ENCODE results near the gene RECQL. TPM values are rescaled to one million over a fixed set of nuclear protein-coding genes. Genes with fewer than 3 reads are reported as not detected.
"Not testable (repeated sequence)": the region's sequence is repeated elsewhere in the genome, so short reads cannot be mapped to it uniquely, and the experiment has no call there.

Gene RECQL
- polyA plus RNA-seq, 1 donor (not counting 4 experiments of a cell fraction or from before 2014, with no cell fraction given) = 41.9 TPM

- Histone ChIP-seq H3K4me3 (ENCODE audit: control insufficient read depth in 2 of 3, extremely low read depth in 1 of 3, insufficient read depth in 2 of 3, low read depth in 1 of 3, low read length in 3 of 3) (no peak overlapping the region), H3K36me3 (ENCODE audit: control insufficient read depth in 2 of 2, extremely low read depth in 1 of 2, insufficient read depth in 2 of 2, low read length in 2 of 2) (peaks cover 0 to 19% of the 10 kb centered on the region in 2 experiments), H3K9me1 (ENCODE audit: control insufficient read depth, extremely low read depth, insufficient read depth, low read length) (no peaks in the 10 kb centered on the region), H2AFZ (ENCODE audit: control insufficient read depth, low read length) (peak overlapping the region; percentile 52), H3K9me3 (ENCODE audit: control insufficient read depth, low read depth, low read length) (no peaks in the 10 kb centered on the region), H3K27ac (ENCODE audit: control insufficient read depth, insufficient read depth, low read length) (peak overlapping the region; percentile 29), H3K4me1 (ENCODE audit: control insufficient read depth, extremely low read depth, insufficient read depth, low read length) (peaks cover 6% of the 10 kb centered on the region), H3K9ac (ENCODE audit: control insufficient read depth, extremely low read depth, insufficient read depth, low read length) (no peak overlapping the region), H3K4me2 (ENCODE audit: control insufficient read depth, extremely low read depth, insufficient read depth, low read depth, low read length) (peak overlapping the region; percentile 48), H3K27me3 (ENCODE audit: control insufficient read depth, extremely low read depth, insufficient read depth, low read length) (no peaks in the 10 kb centered on the region), H4K20me1 (ENCODE audit: control insufficient read depth, extremely low read depth, insufficient read depth, low read length) (no peaks in the 10 kb centered on the region), H3K79me2 (ENCODE audit: control insufficient read depth, insufficient read depth, low read length) (no peaks in the 10 kb centered on the region)
- DNase-seq (ENCODE audit: low read depth, low spot score) (no peak), FAIRE-seq (no peak)
- dilution Hi-C loops (cut with MboI; ENCODE audit: extremely low pct_ligation_motif_present, low sequenced_read_pairs) = no loop called here
- TF ChIP-seq CTCF (optimal IDR thresholded peaks at IDR 0.05 in 1 of 3, IDR thresholded peaks at IDR 0.05 in 1 of 3, conservative IDR thresholded peaks at IDR 0.05 in 1 of 3; ENCODE audit: extremely low read depth in 1 of 3, insufficient read depth in 2 of 3, low read length in 3 of 3) (no peak), EZH2 (IDR thresholded peaks at IDR 0.05; ENCODE audit: low read length) (no peak)
Measured at GRCh38 chr12:21472197-21472823, 29.1 kb downstream of the RECQL start.

- H3K9ac ChIP-seq (ENCODE audit: control insufficient read depth, extremely low read depth, insufficient read depth, low read length) = no peak overlapping the region
- H3K4me2 ChIP-seq (ENCODE audit: control insufficient read depth, extremely low read depth, insufficient read depth, low read depth, low read length) = no peak overlapping the region
- H3K4me1 ChIP-seq (ENCODE audit: control insufficient read depth, extremely low read depth, insufficient read depth, low read length) = peaks cover 6% of the 10 kb centered on the region
- DNase-seq (ENCODE audit: low read depth, low spot score) (no peak), FAIRE-seq (no peak)
- no peaks in the 10 kb centered on the region for H3K9me3 ChIP-seq (ENCODE audit: control insufficient read depth, low read depth, low read length)
- no peaks in the 10 kb centered on the region for H3K27me3 ChIP-seq (ENCODE audit: control insufficient read depth, extremely low read depth, insufficient read depth, low read length)
- TF ChIP-seq EZH2 (IDR thresholded peaks at IDR 0.05; ENCODE audit: low read length) = no peak
- no peak for TF ChIP-seq CTCF (optimal IDR thresholded peaks at IDR 0.05 in 1 of 3, IDR thresholded peaks at IDR 0.05 in 1 of 3, conservative IDR thresholded peaks at IDR 0.05 in 1 of 3; ENCODE audit: extremely low read depth in 1 of 3, insufficient read depth in 2 of 3, low read length in 3 of 3)
- no peaks in the 10 kb centered on the region for H3K79me2 ChIP-seq (ENCODE audit: control insufficient read depth, insufficient read depth, low read length)
- dilution Hi-C loops (cut with MboI; ENCODE audit: extremely low pct_ligation_motif_present, low sequenced_read_pairs) = no loop called here
- no peaks in the 10 kb centered on the region for H4K20me1 ChIP-seq (ENCODE audit: control insufficient read depth, extremely low read depth, insufficient read depth, low read length)
- no peaks in the 10 kb centered on the region for H3K9me1 ChIP-seq (ENCODE audit: control insufficient read depth, extremely low read depth, insufficient read depth, low read length)
- H2AFZ ChIP-seq (ENCODE audit: control insufficient read depth, low read length) = no peak overlapping the region
- no peak overlapping the region for H3K27ac ChIP-seq (ENCODE audit: control insufficient read depth, insufficient read depth, low read length)
- H3K4me3 ChIP-seq (ENCODE audit: control insufficient read depth in 2 of 3, extremely low read depth in 1 of 3, insufficient read depth in 2 of 3, low read depth in 1 of 3, low read length in 3 of 3) = no peak overlapping the region
- peaks cover 0 to 19% of the 10 kb centered on the region in 2 experiments for H3K36me3 ChIP-seq (ENCODE audit: control insufficient read depth in 2 of 2, extremely low read depth in 1 of 2, insufficient read depth in 2 of 2, low read length in 2 of 2)
Measured at GRCh38 chr12:21471294-21471693, 30.1 kb downstream of the RECQL start.

- H3K9ac ChIP-seq (ENCODE audit: control insufficient read depth, extremely low read depth, insufficient read depth, low read length); H3K4me2 ChIP-seq (ENCODE audit: control insufficient read depth, extremely low read depth, insufficient read depth, low read depth, low read length); dilution Hi-C loops (cut with MboI; ENCODE audit: extremely low pct_ligation_motif_present, low sequenced_read_pairs); H3K9me3 ChIP-seq (ENCODE audit: control insufficient read depth, low read depth, low read length); H3K4me3 ChIP-seq (ENCODE audit: control insufficient read depth in 2 of 3, extremely low read depth in 1 of 3, insufficient read depth in 2 of 3, low read depth in 1 of 3, low read length in 3 of 3); H2AFZ ChIP-seq (ENCODE audit: control insufficient read depth, low read length); H3K27me3 ChIP-seq (ENCODE audit: control insufficient read depth, extremely low read depth, insufficient read depth, low read length); DNase-seq (ENCODE audit: low read depth, low spot score); FAIRE-seq; H3K4me1 ChIP-seq (ENCODE audit: control insufficient read depth, extremely low read depth, insufficient read depth, low read length); H3K36me3 ChIP-seq (ENCODE audit: control insufficient read depth in 2 of 2, extremely low read depth in 1 of 2, insufficient read depth in 2 of 2, low read length in 2 of 2); H3K79me2 ChIP-seq (ENCODE audit: control insufficient read depth, insufficient read depth, low read length); H3K9me1 ChIP-seq (ENCODE audit: control insufficient read depth, extremely low read depth, insufficient read depth, low read length); H3K27ac ChIP-seq (ENCODE audit: control insufficient read depth, insufficient read depth, low read length); H4K20me1 ChIP-seq (ENCODE audit: control insufficient read depth, extremely low read depth, insufficient read depth, low read length): not testable (repeated sequence)
Measured at GRCh38 chr12:21467334-21467733, 34.1 kb downstream of the RECQL start.

Measured in keratinocyte (primary cell).